K562 (cell line): ENCODE results near the gene ADGRG1. TPM values are rescaled to one million over a fixed set of nuclear protein-coding genes. Genes with fewer than 3 reads are reported as not detected.
A peak's percentile ranks its signal among the peaks of the same experiment; 100 is the strongest.

Source experiments
- CBFA2T3 ChIP-seq: fragments of 450-650 bp; IDR thresholded peaks from 2 replicates; pipeline ENCODE4 v1.6.1; 2017
- DACH1 ChIP-seq: fragments of 450-650 bp; IDR thresholded peaks from 2 replicates; pipeline ENCODE4 v1.6.1; 2018; ENCODE audit not compliant: partially characterized antibody
- HNRNPLL ChIP-seq: fragments of 200-400 bp; formaldehyde crosslinking; IDR thresholded peaks from 2 replicates; pipeline ENCODE4 v1.6.1; 2017; ENCODE audit warnings: low read length, low read depth, mild to moderate bottlenecking; ENCODE audit not compliant: poor library complexity, severe bottlenecking
- KDM1A ChIP-seq, 2 experiments: fragments of 450-650 bp; IDR thresholded peaks; 2 replicates each; pipeline ENCODE4 v1.6.1; 2016; ENCODE audit warnings: mild to moderate bottlenecking in 2 of 2
- KLF10 ChIP-seq: fragments of 250-450 bp; sonication (Bioruptor Pico); IDR thresholded peaks from 2 replicates; pipeline ENCODE4 v1.6.1; 2021; ENCODE audit warnings: matching md5 sums
- KLF13 ChIP-seq: fragments of 450-650 bp; IDR thresholded peaks from 2 replicates; pipeline ENCODE4 v1.6.1; 2016; ENCODE audit warnings: missing genetic modification characterization, low read depth, mild to moderate bottlenecking, missing compliant biosample characterization, moderate library complexity, borderline replicate concordance
- LCOR ChIP-seq: sonication (generic); formaldehyde crosslinking; IDR thresholded peaks from 2 replicates; pipeline ENCODE4 v1.8.0; 2022; ENCODE audit warnings: mild to moderate bottlenecking, missing genetic modification reagents
- MTA1 ChIP-seq: fragments of 450-650 bp; IDR thresholded peaks from 2 replicates; pipeline ENCODE4 v1.6.1; 2017; ENCODE audit warnings: borderline replicate concordance
- NELFE ChIP-seq: IDR thresholded peaks from 2 replicates; pipeline ENCODE4 v1.6.1; 2011; ENCODE audit warnings: mild to moderate bottlenecking; ENCODE audit not compliant: insufficient read depth, insufficient read length
- POLR2A ChIP-seq: fragments of 450-650 bp; conservative IDR thresholded peaks from 2 replicates; pipeline ENCODE4 v1.6.1; 2016
- POLR2AphosphoS2 ChIP-seq: IDR thresholded peaks from 2 replicates; pipeline ENCODE4 v1.6.1; 2012; ENCODE audit warnings: low read length, improper control_type of control experiment
- RBM25 ChIP-seq: fragments of 200-400 bp; formaldehyde crosslinking; IDR thresholded peaks from 2 replicates; pipeline ENCODE4 v1.6.1; 2018; ENCODE audit warnings: low read length, low read depth, moderate library complexity; ENCODE audit not compliant: severe bottlenecking
- SMAD4 ChIP-seq: fragments of 250-450 bp; sonication (Bioruptor Pico); conservative IDR thresholded peaks from 2 replicates; pipeline ENCODE4 v1.8.0; 2021; ENCODE audit warnings: inconsistent platforms, mild to moderate bottlenecking, moderate library complexity
- SNRNP70 ChIP-seq: fragments of 200-400 bp; formaldehyde crosslinking; optimal IDR thresholded peaks from 2 replicates; pipeline ENCODE3; 2017; ENCODE audit warnings: low read depth, low read length
- TBP ChIP-seq: optimal IDR thresholded peaks from 2 replicates; pipeline ENCODE3; 2011; ENCODE audit warnings: low read depth, low read length, improper control_type of control experiment
- TCFL5 ChIP-seq: fragments of 250-450 bp; sonication (Bioruptor Pico); conservative IDR thresholded peaks from 2 replicates; pipeline ENCODE4 v1.6.1; 2021; ENCODE audit warnings: mild to moderate bottlenecking, moderate library complexity, matching md5 sums
- ZNF133 ChIP-seq: fragments of 250-450 bp; sonication (Bioruptor Pico); IDR thresholded peaks from 2 replicates; pipeline ENCODE4 v1.4.0; 2020; ENCODE audit warnings: mild to moderate bottlenecking
- ZNF174 ChIP-seq: fragments of 250-450 bp; sonication (Bioruptor Pico); IDR thresholded peaks from 2 replicates; pipeline ENCODE4 v1.4.0; 2020; ENCODE audit warnings: mild to moderate bottlenecking
- ZNF324 ChIP-seq: fragments of 250-450 bp; sonication (Bioruptor Pico); IDR thresholded peaks from 2 replicates; pipeline ENCODE4 v1.4.0; 2020; ENCODE audit warnings: mild to moderate bottlenecking
- ZNF354B ChIP-seq: fragments of 250-450 bp; sonication (Bioruptor Pico); IDR thresholded peaks from 2 replicates; pipeline ENCODE4 v1.4.0; 2020
- ZNF436 ChIP-seq: fragments of 250-450, 450-650 bp; sonication (Bioruptor Pico); formaldehyde crosslinking; IDR thresholded peaks from 2 replicates; pipeline ENCODE4 v1.7.0; 2020; ENCODE audit warnings: mild to moderate bottlenecking
- ZNF766 ChIP-seq: fragments of 200-800 bp; sonication (Bioruptor generic); conservative IDR thresholded peaks from 2 replicates; pipeline ENCODE4 v1.6.1; 2016; ENCODE audit warnings: missing genetic modification characterization, missing compliant biosample characterization
- polyA plus RNA-seq, 8 experiments: library from polyadenylated mRNA; depleted of rRNA in 4 of 8; stranded (reverse) in 5 of 8; unstranded in 3 of 8; fragments of >200 nt; fragmentation: Nextera tagmentation in 2 of 8; fragmentation: Illumina TruSeq in 1 of 8; extraction: Ambion mirVana in 2 of 8; extraction: Trizol in 1 of 8; gene quantifications; 2 replicates each; pipeline versions ENCODE4 v1.2.1 to v1.2.3, GENCODE V29; 2011 to 2014; ENCODE audit warnings: inconsistent platforms in 1 of 8, missing spikeins in 1 of 8
- total RNA-seq, 7 experiments: library from RNA; depleted of rRNA in 6 of 7; stranded (reverse); fragments of >200 nt in 6 of 7; fragmentation: Illumina TruSeq in 2 of 7; extraction: Trizol in 2 of 7; gene quantifications; 2 replicates each; pipeline versions ENCODE4 v1.2.1 to v1.2.3, GENCODE V29; 2011 to 2021; ENCODE audit warnings: low replicate concordance in 1 of 7
- TF ChIP-seq, protein P1 (sequence below): fragments of 450-650 bp; IDR thresholded peaks from 2 replicates; pipeline ENCODE4 v1.6.1; 2016
- TF ChIP-seq, protein P2 (sequence below): sonication (generic); formaldehyde crosslinking; IDR thresholded peaks from 2 replicates; pipeline ENCODE4 v1.4.0; 2020; ENCODE audit warnings: mild to moderate bottlenecking, missing genetic modification reagents
- TF ChIP-seq, protein P3 (sequence below): sonication (generic); formaldehyde crosslinking; IDR thresholded peaks from 2 replicates; pipeline ENCODE4 v1.5.0; 2020; ENCODE audit warnings: missing genetic modification reagents
- TF ChIP-seq, protein P4 (sequence below): sonication (generic); formaldehyde crosslinking; IDR thresholded peaks from 2 replicates; pipeline ENCODE4 v1.8.1; 2023; ENCODE audit warnings: mild to moderate bottlenecking, missing genetic modification reagents

ADGRG1 gene
- total and polyA plus RNA-seq, 9 of the 15 experiments (the other 6 are each of a cell fraction or from before 2014, with no cell fraction given), result 0.04 to 0.31 (median 0.16) TPM; not detected in 6

DNA sequence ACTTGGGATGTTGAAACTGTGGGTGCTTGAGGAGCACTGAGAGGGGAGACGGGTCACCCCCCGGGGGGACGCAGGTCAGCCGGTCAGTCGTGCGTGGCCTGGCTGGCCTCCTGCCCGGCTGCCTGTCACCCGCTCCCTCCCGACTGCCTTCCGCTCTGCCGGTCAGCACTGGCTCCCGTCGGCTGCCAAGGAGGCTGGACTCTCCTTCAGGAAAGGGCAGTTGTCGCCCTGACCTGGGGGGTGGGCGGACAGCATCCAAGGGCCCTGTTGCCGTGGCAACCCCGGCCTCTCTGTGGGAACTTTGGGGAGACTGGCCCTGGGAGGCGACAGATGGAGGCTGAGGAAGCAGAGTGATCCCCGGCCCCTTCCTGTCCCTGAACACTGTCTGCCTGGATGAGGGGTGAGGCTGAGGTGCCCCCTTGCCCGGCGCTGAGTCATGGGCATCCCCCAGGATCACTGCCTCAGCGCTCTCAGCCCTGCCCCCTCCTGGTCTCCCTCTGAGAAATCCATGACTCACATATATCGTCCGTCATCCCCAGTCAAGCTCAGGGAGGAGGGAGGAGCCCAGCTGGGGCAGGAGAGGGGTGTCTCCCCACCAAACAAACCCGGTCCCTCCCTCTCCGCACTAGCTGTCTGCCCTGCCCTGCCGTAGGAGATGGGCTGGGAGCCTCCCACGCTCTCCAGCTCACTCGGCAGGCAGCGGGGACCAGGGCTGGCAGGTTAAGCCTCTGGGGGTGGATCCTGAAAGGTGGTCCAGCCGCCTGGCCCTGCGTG is at the start of gene ADGRG1 (continued):
- TF ChIP-seq ZNF766, result no peak
- TF ChIP-seq, protein P1, sequence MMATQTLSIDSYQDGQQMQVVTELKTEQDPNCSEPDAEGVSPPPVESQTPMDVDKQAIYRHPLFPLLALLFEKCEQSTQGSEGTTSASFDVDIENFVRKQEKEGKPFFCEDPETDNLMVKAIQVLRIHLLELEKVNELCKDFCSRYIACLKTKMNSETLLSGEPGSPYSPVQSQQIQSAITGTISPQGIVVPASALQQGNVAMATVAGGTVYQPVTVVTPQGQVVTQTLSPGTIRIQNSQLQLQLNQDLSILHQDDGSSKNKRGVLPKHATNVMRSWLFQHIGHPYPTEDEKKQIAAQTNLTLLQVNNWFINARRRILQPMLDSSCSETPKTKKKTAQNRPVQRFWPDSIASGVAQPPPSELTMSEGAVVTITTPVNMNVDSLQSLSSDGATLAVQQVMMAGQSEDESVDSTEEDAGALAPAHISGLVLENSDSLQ, result peak; percentile 78
- TF ChIP-seq ZNF133 (CRISPR knock-in tag), result no peak
- peak; percentile 64 for TF ChIP-seq DACH1
- no peak for TF ChIP-seq SNRNP70
- TF ChIP-seq CBFA2T3, result peak; percentile 19; the same call in 1 of the 2 replicates
- TF ChIP-seq ZNF436, result no peak
- TF ChIP-seq ZNF324 (CRISPR knock-in tag), result no peak
- TF ChIP-seq TCFL5 (CRISPR knock-in tag), result no peak
- TF ChIP-seq ZNF174 (CRISPR knock-in tag), result no peak
- TF ChIP-seq, protein P2, sequence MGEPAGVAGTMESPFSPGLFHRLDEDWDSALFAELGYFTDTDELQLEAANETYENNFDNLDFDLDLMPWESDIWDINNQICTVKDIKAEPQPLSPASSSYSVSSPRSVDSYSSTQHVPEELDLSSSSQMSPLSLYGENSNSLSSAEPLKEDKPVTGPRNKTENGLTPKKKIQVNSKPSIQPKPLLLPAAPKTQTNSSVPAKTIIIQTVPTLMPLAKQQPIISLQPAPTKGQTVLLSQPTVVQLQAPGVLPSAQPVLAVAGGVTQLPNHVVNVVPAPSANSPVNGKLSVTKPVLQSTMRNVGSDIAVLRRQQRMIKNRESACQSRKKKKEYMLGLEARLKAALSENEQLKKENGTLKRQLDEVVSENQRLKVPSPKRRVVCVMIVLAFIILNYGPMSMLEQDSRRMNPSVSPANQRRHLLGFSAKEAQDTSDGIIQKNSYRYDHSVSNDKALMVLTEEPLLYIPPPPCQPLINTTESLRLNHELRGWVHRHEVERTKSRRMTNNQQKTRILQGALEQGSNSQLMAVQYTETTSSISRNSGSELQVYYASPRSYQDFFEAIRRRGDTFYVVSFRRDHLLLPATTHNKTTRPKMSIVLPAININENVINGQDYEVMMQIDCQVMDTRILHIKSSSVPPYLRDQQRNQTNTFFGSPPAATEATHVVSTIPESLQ, result no peak
- no peak for TF ChIP-seq HNRNPLL
- TF ChIP-seq LCOR (CRISPR knock-in tag), result no peak
- no peak for TF ChIP-seq NELFE
- TF ChIP-seq RBM25, result no peak
- peak in 1 of 2 experiments; percentile 25; a peak in 1 of 4 replicates for TF ChIP-seq KDM1A (IDR thresholded peaks at IDR 0.05)
- TF ChIP-seq TBP, result no peak
- TF ChIP-seq MTA1, result no peak
- TF ChIP-seq ZNF354B, result no peak
- TF ChIP-seq, protein P3, sequence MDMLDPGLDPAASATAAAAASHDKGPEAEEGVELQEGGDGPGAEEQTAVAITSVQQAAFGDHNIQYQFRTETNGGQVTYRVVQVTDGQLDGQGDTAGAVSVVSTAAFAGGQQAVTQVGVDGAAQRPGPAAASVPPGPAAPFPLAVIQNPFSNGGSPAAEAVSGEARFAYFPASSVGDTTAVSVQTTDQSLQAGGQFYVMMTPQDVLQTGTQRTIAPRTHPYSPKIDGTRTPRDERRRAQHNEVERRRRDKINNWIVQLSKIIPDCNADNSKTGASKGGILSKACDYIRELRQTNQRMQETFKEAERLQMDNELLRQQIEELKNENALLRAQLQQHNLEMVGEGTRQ (CRISPR knock-in tag), result no peak
- TF ChIP-seq, protein P4, sequence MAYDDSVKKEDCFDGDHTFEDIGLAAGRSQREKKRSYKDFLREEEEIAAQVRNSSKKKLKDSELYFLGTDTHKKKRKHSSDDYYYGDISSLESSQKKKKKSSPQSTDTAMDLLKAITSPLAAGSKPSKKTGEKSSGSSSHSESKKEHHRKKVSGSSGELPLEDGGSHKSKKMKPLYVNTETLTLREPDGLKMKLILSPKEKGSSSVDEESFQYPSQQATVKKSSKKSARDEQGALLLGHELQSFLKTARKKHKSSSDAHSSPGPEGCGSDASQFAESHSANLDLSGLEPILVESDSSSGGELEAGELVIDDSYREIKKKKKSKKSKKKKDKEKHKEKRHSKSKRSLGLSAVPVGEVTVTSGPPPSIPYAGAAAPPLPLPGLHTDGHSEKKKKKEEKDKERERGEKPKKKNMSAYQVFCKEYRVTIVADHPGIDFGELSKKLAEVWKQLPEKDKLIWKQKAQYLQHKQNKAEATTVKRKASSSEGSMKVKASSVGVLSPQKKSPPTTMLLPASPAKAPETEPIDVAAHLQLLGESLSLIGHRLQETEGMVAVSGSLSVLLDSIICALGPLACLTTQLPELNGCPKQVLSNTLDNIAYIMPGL, result no peak
- TF ChIP-seq KLF10 (CRISPR knock-in tag), result no peak
- no peak for TF ChIP-seq KLF13 (tag)
- no peak for TF ChIP-seq POLR2A
- TF ChIP-seq SMAD4 (CRISPR knock-in tag), result no peak
- no peak for TF ChIP-seq POLR2AphosphoS2
